IMR-90 (cell line): ENCODE data around the gene CALM1. TPM values are rescaled to one million over a fixed set of nuclear protein-coding genes. Genes with fewer than 3 reads are reported as not detected.

Experiments
- ATAC-seq: fragments of 200-7000 bp; cut with Tn5 transposase; 2 replicates; pipeline ENCODE4 v1.9.1; 2020; ENCODE audit warnings: low read depth, mild to moderate bottlenecking, moderate library complexity
- BruUV-seq: library from RNA; stranded (reverse); fragments of 400-500 nt; replicated peaks from 2 replicates; lab custom pipeline; 2021; lab: Mats Ljungman, UMichigan
- CTCF ChIA-PET: fragments of 300-600 bp; formaldehyde crosslinking; extraction: SDS; loops from one replicate; lab custom pipeline; 2021; ENCODE audit warnings: antibody characterized with exemption; lab: Yijun Ruan, JAX
- POLR2A ChIA-PET: fragments of 300-600 bp; sonication (Branson Sonifier 250); formaldehyde crosslinking; loops from one replicate; lab custom pipeline; 2022; ENCODE audit warnings: antibody characterized with exemption; ENCODE audit not compliant: unreplicated experiment; lab: Charles Lee
- DNase-seq: peaks from one replicate; pipeline ENCODE4 v3.0.0; 2013
- H2AFZ ChIP-seq: replicated peaks from 2 replicates; pipeline ENCODE3; 2013; ENCODE audit warnings: low read length, mild to moderate bottlenecking; ENCODE audit not compliant: poor library complexity
- H2AK5ac ChIP-seq: 2 replicates; pipeline ENCODE4 v1.6.1; 2013; ENCODE audit warnings: low read depth, low read length, inconsistent platforms
- H2AK9ac ChIP-seq: replicated peaks from 2 replicates; pipeline ENCODE3; 2013; ENCODE audit warnings: mild to moderate bottlenecking, low read depth, low read length, moderate library complexity; ENCODE audit not compliant: poor library complexity
- H2BK120ac ChIP-seq: 2 replicates; pipeline ENCODE4 v1.6.1; 2013; ENCODE audit warnings: low read depth, low read length, inconsistent platforms
- H2BK15ac ChIP-seq: 3 replicates; pipeline ENCODE4 v1.6.1; 2013; ENCODE audit warnings: low read depth, low read length, inconsistent platforms
- H2BK20ac ChIP-seq: 2 replicates; pipeline ENCODE4 v1.6.1; 2013; ENCODE audit warnings: low read depth, mild to moderate bottlenecking, inconsistent platforms, low read length, moderate library complexity
- H2BK5ac ChIP-seq: 2 replicates; pipeline ENCODE4 v1.6.1; 2013; ENCODE audit warnings: mild to moderate bottlenecking, low read depth, low read length, inconsistent platforms; ENCODE audit not compliant: poor library complexity, severe bottlenecking
- H3K14ac ChIP-seq: replicated peaks from 2 replicates; pipeline ENCODE4 v1.6.1; 2013; ENCODE audit warnings: low read depth, low read length, inconsistent platforms
- H3K18ac ChIP-seq: 2 replicates; pipeline ENCODE4 v1.6.1; 2013; ENCODE audit warnings: low read depth, low read length, control low read depth
- H3K23ac ChIP-seq: 2 replicates; pipeline ENCODE4 v1.6.1; 2013; ENCODE audit warnings: low read depth, low read length, inconsistent platforms
- H3K27ac ChIP-seq: 2 replicates; pipeline ENCODE4 v1.5.1; 2013; ENCODE audit warnings: mild to moderate bottlenecking, control low read depth, low read length; ENCODE audit not compliant: insufficient read depth
- H3K27me3 ChIP-seq: 2 replicates; pipeline ENCODE4 v1.6.1; 2013; ENCODE audit warnings: low read length; ENCODE audit not compliant: control insufficient read depth, insufficient read depth
- H3K36me3 ChIP-seq: 2 replicates; pipeline ENCODE4 v1.6.1; 2013; ENCODE audit warnings: low read length, mixed read lengths; ENCODE audit not compliant: control insufficient read depth, insufficient read depth
- H3K4ac ChIP-seq: 2 replicates; pipeline ENCODE4 v1.6.1; 2013; ENCODE audit warnings: low read depth, low read length, inconsistent platforms
- H3K4me1 ChIP-seq: 2 replicates; pipeline ENCODE4 v1.6.1; 2013; ENCODE audit warnings: low read length, mixed read lengths; ENCODE audit not compliant: control insufficient read depth, insufficient read depth
- H3K4me2 ChIP-seq: 2 replicates; pipeline ENCODE4 v1.6.1; 2013; ENCODE audit warnings: low read depth, mild to moderate bottlenecking, control low read depth, low read length, moderate library complexity
- H3K4me3 ChIP-seq: 2 replicates; pipeline ENCODE4 v1.5.1; 2013; ENCODE audit warnings: low read depth, mild to moderate bottlenecking, control low read depth, low read length, moderate library complexity; ENCODE audit not compliant: insufficient read depth
- H3K56ac ChIP-seq: 2 replicates; pipeline ENCODE4 v1.6.1; 2013; ENCODE audit warnings: low read length, inconsistent platforms; ENCODE audit not compliant: insufficient read depth; ENCODE audit errors: extremely low read depth
- H3K79me1 ChIP-seq, 2 experiments: 2 replicates each; pipeline ENCODE4 v1.6.1; 2013; ENCODE audit warnings: low read length in 2 of 2, inconsistent platforms in 1 of 2, low read depth in 1 of 2
- H3K9ac ChIP-seq: 2 replicates; pipeline ENCODE4 v1.6.1; 2013; ENCODE audit warnings: low read depth, low read length, control low read depth
- H3K9me1 ChIP-seq: 2 replicates; pipeline ENCODE4 v1.6.1; 2013; ENCODE audit warnings: low read length, inconsistent platforms; ENCODE audit not compliant: insufficient read depth
- H3K9me3 ChIP-seq: 2 replicates; pipeline ENCODE4 v1.6.1; 2013; ENCODE audit warnings: low read length; ENCODE audit not compliant: control insufficient read depth, insufficient read depth
- H4K20me1 ChIP-seq: 2 replicates; pipeline ENCODE4 v1.6.1; 2013; ENCODE audit warnings: low read length, inconsistent platforms; ENCODE audit not compliant: insufficient read depth
- H4K5ac ChIP-seq: 2 replicates; pipeline ENCODE4 v1.6.1; 2013; ENCODE audit warnings: mild to moderate bottlenecking, low read depth, low read length, control low read depth
- H4K8ac ChIP-seq, 2 experiments: 2 replicates each; pipeline ENCODE4 v1.6.1; 2013; ENCODE audit warnings: low read depth in 2 of 2, low read length in 2 of 2, control low read depth in 1 of 2, inconsistent platforms in 1 of 2
- H4K91ac ChIP-seq: 2 replicates; pipeline ENCODE4 v1.6.1; 2013; ENCODE audit warnings: low read depth, low read length, inconsistent platforms; ENCODE audit not compliant: insufficient read depth
- CTCF ChIP-seq: conservative IDR thresholded peaks from 2 replicates; pipeline ENCODE4 v1.5.1; 2012; ENCODE audit warnings: mild to moderate bottlenecking, low read depth, low read length, improper control_type of control experiment
- ELK1 ChIP-seq: fragments of 150-350 bp; IDR thresholded peaks from 2 replicates; pipeline ENCODE4 v1.6.1; 2016; ENCODE audit warnings: low read depth, mild to moderate bottlenecking, low read length, moderate library complexity, borderline replicate concordance
- MAFK ChIP-seq: IDR thresholded peaks from 2 replicates; pipeline ENCODE4 v1.6.1; 2012; ENCODE audit warnings: low read depth, low read length, improper control_type of control experiment
- MAZ ChIP-seq: IDR thresholded peaks from 2 replicates; pipeline ENCODE4 v1.6.1; 2012; ENCODE audit warnings: low read depth, mild to moderate bottlenecking, low read length, improper control_type of control experiment, moderate library complexity, borderline replicate concordance
- NFE2L2 ChIP-seq: fragments of 150-350 bp; IDR thresholded peaks from 2 replicates; pipeline ENCODE4 v1.6.1; 2016; ENCODE audit warnings: low read depth, mild to moderate bottlenecking, low read length
- RFX5 ChIP-seq: IDR thresholded peaks from 2 replicates; pipeline ENCODE4 v1.8.0; 2012; ENCODE audit warnings: low read depth, mild to moderate bottlenecking, low read length, moderate library complexity
- USF2 ChIP-seq: fragments of 150-350 bp; IDR thresholded peaks from 2 replicates; pipeline ENCODE4 v1.6.1; 2017; ENCODE audit warnings: mild to moderate bottlenecking, antibody characterized with exemption, low read length, low read depth
- WGBS, 2 experiments: methylation state at CpG; one replicate each; pipeline versions ENCODE4 v1.1.5 to v1.1.7; 2013; ENCODE audit warnings: missing lambda C conversion rate in 2 of 2; ENCODE audit not compliant: insufficient read length in 1 of 2; ENCODE audit errors: extremely low coverage in 2 of 2; 5-methylcytosine and 5-hydroxymethylcytosine counted together
- dilution Hi-C: fragments of 300-500 bp; cut with HindIII; formaldehyde crosslinking; loops from one replicate; pipeline ENCODE4 v1.14.3; 2018; ENCODE audit warnings: low sequenced_read_pairs; ENCODE audit not compliant: unreplicated experiment
- in situ Hi-C: fragments of 300-500 bp; cut with MboI; formaldehyde crosslinking; loops from 3 replicates; pipeline ENCODE4 v1.14.3; 2019; ENCODE audit warnings: low sequenced_read_pairs, inconsistent platforms, mixed read lengths
- intact Hi-C: fragments of 100-400 bp; cut with micrococcal nuclease; formaldehyde crosslinking; loops from 2 replicates; pipeline ENCODE4 v1.10.0; 2022
- polyA plus RNA-seq, 3 experiments: library from polyadenylated mRNA; depleted of rRNA; stranded (reverse); fragments of >200 nt; gene quantifications; 2 replicates each; pipeline ENCODE4 v1.2.3, GENCODE V29; 2012; ENCODE audit warnings: low replicate concordance in 1 of 3
- total RNA-seq: library from RNA; depleted of rRNA; stranded (reverse); fragments of >200 nt; gene quantifications from 2 replicates; pipeline ENCODE4 v1.2.3, GENCODE V29; 2012

Gene CALM1
- total and polyA plus RNA-seq, 2 of the 4 experiments (the other 2 are of a cell fraction) = 72.9 to 188 TPM

GRCh38 chr14:90443161-90444076 is 46.6 kb downstream of the CALM1 start:
- H3K27me3 ChIP-seq = peaks cover 7% of the 10 kb centered on the region
- H4K8ac ChIP-seq = no peak overlapping the region
- no peaks in the 10 kb centered on the region for H3K79me1 ChIP-seq
- no peaks in the 10 kb centered on the region for H3K9me1 ChIP-seq
- no peak overlapping the region for H3K4me2 ChIP-seq
- H4K20me1 ChIP-seq = no peaks in the 10 kb centered on the region
- no peak overlapping the region for H2BK20ac ChIP-seq
- no peak overlapping the region for H3K9ac ChIP-seq
- H3K4me1 ChIP-seq = no peaks in the 10 kb centered on the region
- no peak overlapping the region for H4K5ac ChIP-seq
- peaks cover 10% of the 10 kb centered on the region for H3K9me3 ChIP-seq
- no peak for ATAC-seq
- no peak for DNase-seq
- no peak overlapping the region for H3K14ac ChIP-seq
- CTCF ChIA-PET = no interaction called here
- intact Hi-C loops (no loop called here), dilution Hi-C loops (no loop called here), in situ Hi-C loops (no loop called here)
- H3K56ac ChIP-seq = no peak overlapping the region
- no peak overlapping the region for H3K23ac ChIP-seq
- no peak overlapping the region for H2AFZ ChIP-seq
- H2BK15ac ChIP-seq = no peak overlapping the region
- no peaks in the 10 kb centered on the region for H3K36me3 ChIP-seq
- H2AK9ac ChIP-seq = no peak overlapping the region
- no peak overlapping the region for H3K4me3 ChIP-seq
- POLR2A ChIA-PET = no interaction called here
- no peak overlapping the region for H2AK5ac ChIP-seq
- TF ChIP-seq ELK1 (no peak), USF2 (no peak), NFE2L2 (no peak), MAFK (no peak), RFX5 (no peak), CTCF (no peak), MAZ (no peak)
- H2BK5ac ChIP-seq = no peak overlapping the region
- BruUV-seq = no TSS peak
- no peak overlapping the region for H3K27ac ChIP-seq
- H3K18ac ChIP-seq = no peak overlapping the region
- 78% methylated on average over 8 of the region's 16 CpGs; no CpG with 5 or more reads in 1 of the 2 experiments for WGBS, 2 experiments
- H2BK120ac ChIP-seq = no peak overlapping the region
- no peak overlapping the region for H3K4ac ChIP-seq
- H4K91ac ChIP-seq = no peak overlapping the region
